Urinary bladder (tissue), 4 donors: ENCODE data around the gene ACOT4. TPM values are rescaled to one million over a fixed set of nuclear protein-coding genes. Genes with fewer than 3 reads are reported as not detected.
"Not testable (repeated sequence)": the region's sequence is repeated elsewhere in the genome, so short reads cannot be mapped to it uniquely, and the experiment has no call there.

ENCODE experiments used
- DNase-seq: peaks from one replicate; pipeline ENCODE4 v3.0.0-alpha.2; 2015; ENCODE audit errors: extremely low spot score
- H3K27ac ChIP-seq: one replicate; pipeline ENCODE4 v1.5.1; 2013; ENCODE audit warnings: low read depth, mild to moderate bottlenecking, moderate library complexity
- H3K36me3 ChIP-seq: one replicate; pipeline ENCODE4 v1.6.1; 2013; ENCODE audit warnings: mild to moderate bottlenecking, moderate library complexity; ENCODE audit not compliant: insufficient read depth
- H3K4me1 ChIP-seq: one replicate; pipeline ENCODE4 v1.6.1; 2013; ENCODE audit warnings: mild to moderate bottlenecking, moderate library complexity; ENCODE audit not compliant: insufficient read depth
- H3K4me3 ChIP-seq: one replicate; pipeline ENCODE4 v1.5.1; 2013; ENCODE audit warnings: low read depth, low read length
- WGBS: extraction: QIAGEN DNeasy Blood & Tissue Kit; methylation state at CpG from one replicate; pipeline ENCODE4 v1.1.7; 2013; 5-methylcytosine and 5-hydroxymethylcytosine counted together
- polyA plus RNA-seq: library from polyadenylated mRNA; stranded (reverse); fragments of 200-250 nt; gene quantifications from one replicate; pipeline ENCODE4 v1.2.3, GENCODE V29; 2013
- total RNA-seq: library from RNA; depleted of rRNA; stranded (reverse); fragments of >200 nt; gene quantifications from one replicate; pipeline ENCODE4 v1.2.3, GENCODE V29; 2014
- donor health status: healthy with polysubstance abuse.
- donor health status: healthy.

The ACOT4 gene
- total and polyA plus RNA-seq, 2 donors, result 1.0 to 1.6 TPM

DNA sequence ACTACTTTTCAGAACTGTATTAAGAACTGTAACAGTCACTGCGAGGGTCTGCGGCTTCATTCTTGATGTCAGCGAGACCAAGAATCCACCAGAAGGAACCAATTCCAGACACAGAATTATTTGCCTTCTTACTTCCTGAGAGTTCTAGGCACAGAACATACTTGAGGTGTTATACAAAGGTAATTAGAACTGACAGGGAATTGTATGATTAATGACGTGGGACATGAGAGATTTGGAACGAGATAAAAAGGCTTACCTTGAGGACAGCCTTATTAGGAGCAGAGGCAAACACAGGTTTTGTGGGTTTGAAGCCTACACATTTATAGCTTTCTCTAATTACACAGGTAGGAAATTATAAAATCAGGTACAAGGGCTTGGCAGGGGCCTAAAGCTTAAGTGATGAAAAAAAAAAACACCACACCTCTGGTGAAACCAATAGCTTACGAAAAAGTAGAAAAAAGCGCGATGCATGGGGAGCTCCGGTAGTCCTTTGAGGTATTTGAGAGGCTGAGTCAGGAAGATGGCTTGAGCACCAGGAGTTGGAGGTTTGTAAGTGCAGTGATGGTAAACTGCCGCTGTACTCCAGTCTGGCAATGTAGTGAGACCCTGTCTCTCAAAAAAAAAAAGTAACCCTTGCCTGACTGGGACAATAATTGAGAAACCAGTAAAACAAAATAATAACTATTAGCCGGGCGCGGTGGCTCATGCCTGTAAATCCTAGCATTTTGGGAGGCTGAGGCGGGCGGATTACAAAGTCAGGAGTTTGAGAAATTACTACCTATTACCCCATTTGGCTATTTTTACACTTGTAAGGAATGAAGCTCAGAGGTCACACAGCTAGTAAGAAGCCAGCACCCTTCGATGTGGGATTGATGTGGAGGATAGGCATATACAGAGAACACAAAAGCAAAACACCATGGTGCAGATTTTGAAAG is 23.5 kb upstream of the ACOT4 start:
- WGBS, result 49% methylated on average over 16 of the region's 16 CpGs
- Histone ChIP-seq H3K4me1 (peaks cover 2% of the 10 kb centered on the region), H3K36me3 (no peaks in the 10 kb centered on the region), H3K4me3 (peak overlapping the region; percentile 45), H3K27ac (peak overlapping the region; percentile 56)
- DNase-seq, result no peak

DNA sequence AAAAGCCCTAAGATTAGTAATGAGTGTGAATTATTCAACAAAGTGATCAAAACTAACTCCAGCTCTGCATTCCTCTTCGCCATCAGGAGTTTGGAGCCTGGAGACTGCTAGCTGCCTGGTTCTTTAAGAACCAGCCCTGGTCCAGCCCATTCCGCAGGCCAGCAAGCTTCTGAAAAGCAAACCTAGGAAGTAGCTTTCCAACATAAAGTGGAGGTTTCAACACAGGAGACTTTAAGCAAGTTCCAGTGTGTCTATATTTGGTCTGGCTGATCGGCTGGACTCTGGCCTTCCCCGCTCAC is 22.8 kb upstream of the ACOT4 start:
- WGBS, result 7% methylated on average over 4 of the region's 4 CpGs
- H3K4me3 ChIP-seq, result peak overlapping the region; percentile 45

GRCh38 chr14:73569185-73569958 is 22.3 kb upstream of the ACOT4 start, which contains the start of gene ACOT2:
ACOT2 (plus strand) TSS chr14:73569213; CDS start chr14:73569241, 28 bp downstream.
- Histone ChIP-seq H3K4me3 (peak within 1 kb of the TSS; percentile 45), H3K27ac (peak within 1 kb of the TSS; percentile 92)
- peak; percentile 60 for DNase-seq
- under 1% methylated on average over 76 of the region's 83 CpGs for WGBS
- H3K36me3 ChIP-seq, H3K4me1 ChIP-seq: not testable (repeated sequence)

More for the DNA sequence above, 22.8 kb upstream of the ACOT4 start:
- not testable (repeated sequence) for H3K36me3 ChIP-seq, DNase-seq, H3K4me1 ChIP-seq
- H3K27ac ChIP-seq, result peak overlapping the region; percentile 92

GRCh38 chr14:73570913-73571312 is 20.8 kb upstream of the ACOT4 start:
- not testable (repeated sequence) for H3K27ac ChIP-seq, H3K36me3 ChIP-seq, DNase-seq, H3K4me1 ChIP-seq, H3K4me3 ChIP-seq
- 33% methylated on average over 8 of the region's 8 CpGs for WGBS

DNA sequence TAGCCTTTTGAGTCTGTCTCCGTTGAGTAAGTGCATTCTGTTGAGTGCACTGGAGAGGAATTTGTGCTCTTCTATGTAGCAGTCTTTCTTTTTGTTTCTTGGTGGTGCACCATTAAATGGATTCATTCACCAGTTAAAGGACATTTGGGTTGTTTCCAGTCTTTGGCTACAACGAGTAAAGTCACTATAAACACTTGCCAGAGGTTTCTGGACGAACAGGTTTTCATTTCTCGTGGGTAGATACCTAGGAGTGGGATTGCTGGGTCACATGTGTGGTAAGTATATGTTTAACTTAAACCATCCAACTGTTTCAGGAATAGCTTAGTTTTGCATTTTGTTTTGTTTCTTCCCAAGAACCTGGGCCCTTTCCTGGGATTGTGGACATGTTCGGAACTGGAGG is 18.6 kb upstream of the ACOT4 start:
- H3K36me3 ChIP-seq, H3K4me3 ChIP-seq, H3K4me1 ChIP-seq, H3K27ac ChIP-seq, DNase-seq: not testable (repeated sequence)
- WGBS, result 70% methylated on average over 5 of the region's 5 CpGs

DNA sequence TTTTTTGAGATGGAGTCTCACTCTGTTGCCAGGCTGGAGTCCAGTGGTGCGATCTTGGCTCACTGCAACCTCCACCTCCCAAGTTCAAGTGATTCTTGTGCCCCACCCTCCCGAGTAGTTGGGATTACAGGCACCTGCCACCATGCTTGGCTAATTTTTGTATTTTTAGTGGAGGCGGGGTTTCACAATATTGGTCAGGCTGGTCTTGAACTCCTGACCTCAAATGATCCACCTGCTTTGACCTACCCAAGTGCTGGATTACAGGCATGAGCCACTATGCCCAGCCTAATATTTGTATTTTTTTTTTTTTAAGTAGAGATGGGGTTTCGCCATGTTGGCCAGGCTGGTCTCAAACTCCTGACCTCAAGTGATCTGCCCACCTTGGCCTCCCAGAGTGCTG is 17.9 kb upstream of the ACOT4 start:
- 92% methylated on average over 4 of the region's 4 CpGs for WGBS
- H3K4me3 ChIP-seq, result not testable (repeated sequence)

GRCh38 chr14:73574251-73574650 is 17.4 kb upstream of the ACOT4 start:
- H3K4me3 ChIP-seq, DNase-seq, H3K27ac ChIP-seq, H3K36me3 ChIP-seq, H3K4me1 ChIP-seq: not testable (repeated sequence)
- 95% methylated on average over 7 of the region's 7 CpGs for WGBS

More for the DNA sequence above, 17.9 kb upstream of the ACOT4 start:
- H3K4me1 ChIP-seq, H3K27ac ChIP-seq, H3K36me3 ChIP-seq, DNase-seq: not testable (repeated sequence)

- no peaks in the 10 kb centered on the region for H3K4me1 ChIP-seq
Measured at GRCh38 chr14:73576391-73576790, 15.3 kb upstream of the ACOT4 start.

DNA sequence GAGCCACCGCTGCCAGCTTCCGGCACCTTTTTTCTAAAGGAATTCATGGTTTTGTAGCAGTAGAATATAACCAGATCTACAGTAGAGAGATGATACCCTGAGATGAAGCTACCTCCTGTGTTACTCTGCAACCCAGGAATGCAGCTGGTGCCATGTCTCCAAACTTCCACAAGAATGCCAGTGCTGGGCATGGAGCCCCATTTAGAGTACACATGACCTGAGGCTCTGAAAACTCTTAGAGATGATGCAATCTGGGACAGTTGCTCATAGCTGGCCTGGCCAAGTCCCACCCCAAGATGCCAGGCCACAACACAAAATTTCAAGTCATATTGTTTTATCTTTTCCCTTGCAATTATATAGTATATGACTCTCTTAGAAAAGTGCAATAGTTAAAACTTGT is 14.5 kb upstream of the ACOT4 start:
- 100% methylated on average over 2 of the region's 2 CpGs for WGBS
- not testable (repeated sequence) for H3K36me3 ChIP-seq, H3K4me3 ChIP-seq, H3K27ac ChIP-seq, H3K4me1 ChIP-seq, DNase-seq

More at GRCh38 chr14:73576391-73576790, 15.3 kb upstream of the ACOT4 start:
- WGBS, result 71% methylated on average over 3 of the region's 3 CpGs
- peaks cover 1% of the 10 kb centered on the region for H3K36me3 ChIP-seq
- H3K27ac ChIP-seq, result no peak overlapping the region
- no peak overlapping the region for H3K4me3 ChIP-seq
- no peak for DNase-seq

DNA sequence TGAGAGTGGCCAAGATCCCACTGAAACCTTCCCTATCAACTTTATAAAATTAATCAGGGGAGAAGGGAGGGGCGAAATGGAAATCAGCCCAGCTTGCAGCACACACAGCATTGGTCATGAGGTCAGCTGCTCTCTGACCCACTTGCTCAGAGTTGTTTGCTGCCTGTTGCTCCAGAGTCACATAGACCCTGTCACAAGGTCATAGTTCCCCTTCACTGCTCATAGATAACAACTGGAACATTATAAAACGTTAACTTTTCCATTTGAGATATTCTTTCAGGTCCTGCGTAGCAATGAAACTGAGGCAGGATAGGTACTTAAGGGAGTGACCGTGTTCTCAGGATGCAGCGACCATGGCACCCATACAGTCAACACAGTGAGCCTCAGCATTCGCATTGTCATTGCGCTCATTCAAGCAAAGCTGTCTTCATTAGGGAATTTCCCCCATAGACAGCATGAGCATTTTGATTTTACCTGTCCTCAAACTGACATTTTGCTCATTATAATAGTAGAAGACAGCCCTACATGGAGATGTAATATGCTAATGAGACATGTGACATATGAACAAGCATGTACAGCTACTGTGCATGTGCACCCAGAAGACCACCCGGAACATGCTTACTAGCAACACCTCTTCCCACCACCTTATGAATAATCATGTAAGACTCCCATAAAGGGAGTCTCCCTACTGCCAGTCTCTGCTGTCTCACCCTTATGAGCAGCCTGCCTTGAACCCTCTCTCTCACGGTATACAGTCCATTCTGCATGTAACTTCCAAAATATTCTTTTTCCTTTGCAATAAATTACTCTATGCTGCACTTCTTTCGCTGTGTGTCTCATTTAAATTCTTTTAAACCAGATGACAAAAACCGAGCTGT is 9.3 kb upstream of the ACOT4 start:
- not testable (repeated sequence) for DNase-seq, H3K27ac ChIP-seq, H3K4me3 ChIP-seq, H3K36me3 ChIP-seq, H3K4me1 ChIP-seq
- WGBS, result 92% methylated on average over 10 of the region's 11 CpGs

- no peak for DNase-seq
- 83% methylated on average over 1 of the region's 1 CpG for WGBS
Measured at GRCh38 chr14:73588695-73589094, 3.0 kb upstream of the ACOT4 start.

GRCh38 chr14:73589116-73589515 is 2.6 kb upstream of the ACOT4 start:
- Histone ChIP-seq H3K4me1 (no peaks in the 10 kb centered on the region), H3K36me3 (no peaks in the 10 kb centered on the region), H3K27ac (no peak overlapping the region), H3K4me3 (no peak overlapping the region)
- 87% methylated on average over 4 of the region's 4 CpGs for WGBS
- DNase-seq, result no peak

More at GRCh38 chr14:73588695-73589094, 3.0 kb upstream of the ACOT4 start:
- H3K4me1 ChIP-seq, result no peaks in the 10 kb centered on the region
- no peaks in the 10 kb centered on the region for H3K36me3 ChIP-seq
- H3K27ac ChIP-seq, result no peak overlapping the region
- no peak overlapping the region for H3K4me3 ChIP-seq

- not testable (repeated sequence) for H3K27ac ChIP-seq, DNase-seq, H3K4me1 ChIP-seq, H3K36me3 ChIP-seq, H3K4me3 ChIP-seq
- 95% methylated on average over 32 of the region's 32 CpGs for WGBS
Measured at GRCh38 chr14:73590673-73591004, 1.0 kb upstream of the ACOT4 start.
